HG02885 (cell line): Measurements from ENCODE around the gene NCKAP5.
A peak's percentile ranks its signal among the peaks of the same experiment; 100 is the strongest.

Experiments
- ATAC-seq: cut with Tn5 transposase; IDR thresholded peaks from one replicate; pipeline ENCODE4 v1.9.1; 2021; ENCODE audit warnings: mild to moderate bottlenecking; ENCODE audit not compliant: unreplicated experiment, poor library complexity

Gene NCKAP5

GRCh38 chr2:133576714-133577113 lies 8.5 kb upstream of the NCKAP5 start:
- no peak for ATAC-seq

GRCh38 chr2:133574620-133575019 lies 6.4 kb upstream of the NCKAP5 start:
- ATAC-seq: no peak

GRCh38 chr2:133574186-133574585 lies 5.9 kb upstream of the NCKAP5 start:
- ATAC-seq: no peak

GRCh38 chr2:133573491-133574162 lies 5.4 kb upstream of the NCKAP5 start:
- ATAC-seq: no peak

GRCh38 chr2:133571249-133571648 lies 3.0 kb upstream of the NCKAP5 start:
- ATAC-seq: no peak

- no peak for ATAC-seq
Observed at GRCh38 chr2:133570542-133570941, 2.3 kb upstream of the NCKAP5 start.

- ATAC-seq: no peak
Observed at GRCh38 chr2:133569286-133569830, 1.1 kb upstream of the NCKAP5 start.

- no peak for ATAC-seq
Observed at GRCh38 chr2:133568598-133568997, 335 bp upstream of the NCKAP5 start.

- no peak for ATAC-seq
Observed at GRCh38 chr2:133562558-133562957, 5.7 kb downstream of the NCKAP5 start.

GRCh38 chr2:133561045-133561852 lies 7.0 kb downstream of the NCKAP5 start:
- ATAC-seq: peak; percentile 63

GRCh38 chr2:133557614-133558013 lies 10.6 kb downstream of the NCKAP5 start:
- no peak for ATAC-seq

GRCh38 chr2:133553838-133554408 lies 14.3 kb downstream of the NCKAP5 start:
- no peak for ATAC-seq

- no peak for ATAC-seq
Observed at GRCh38 chr2:133553251-133553650, 15.0 kb downstream of the NCKAP5 start.

GRCh38 chr2:133552821-133553220 lies 15.4 kb downstream of the NCKAP5 start:
- no peak for ATAC-seq

- no peak for ATAC-seq
Observed at GRCh38 chr2:133541797-133542196, 26.5 kb downstream of the NCKAP5 start.

GRCh38 chr2:133541376-133541775 lies 26.9 kb downstream of the NCKAP5 start:
- ATAC-seq: no peak

GRCh38 chr2:133532919-133533318 lies 35.3 kb downstream of the NCKAP5 start:
- ATAC-seq: no peak

- no peak for ATAC-seq
Observed at GRCh38 chr2:133531382-133531781, 36.9 kb downstream of the NCKAP5 start.

- no peak for ATAC-seq
Observed at GRCh38 chr2:133530645-133531044, 37.6 kb downstream of the NCKAP5 start.

- ATAC-seq: no peak
Observed at GRCh38 chr2:133526530-133527300, 41.5 kb downstream of the NCKAP5 start.
